Activated CD4-positive, alpha-beta T cell treated with anti-CD3 and anti-CD28 coated beads, Interleukin-2, amount 10 ng/mL, durations not matched to agents 24 days and 14 days (primary cell): ENCODE results near the gene VIL1. TPM values are rescaled to one million over a fixed set of nuclear protein-coding genes. Genes with fewer than 3 reads are reported as not detected.

ENCODE experiments used
- DNase-seq: peaks from one replicate; pipeline ENCODE4 v3.0.0; 2022
- H3K27ac Mint-ChIP-seq: one replicate; pipeline ENCODE4 v1.8.0; 2022; ENCODE audit warnings: mild to moderate bottlenecking, mixed read lengths
- H3K27me3 Mint-ChIP-seq: one replicate; pipeline ENCODE4 v1.8.0; 2022; ENCODE audit warnings: mixed read lengths
- H3K36me3 Mint-ChIP-seq: one replicate; pipeline ENCODE4 v1.8.0; 2022; ENCODE audit warnings: low read depth, mild to moderate bottlenecking, mixed read lengths
- H3K4me1 Mint-ChIP-seq: one replicate; pipeline ENCODE4 v1.8.0; 2021; ENCODE audit warnings: mixed read lengths
- H3K4me3 Mint-ChIP-seq: one replicate; pipeline ENCODE4 v1.8.0; 2022; ENCODE audit warnings: mild to moderate bottlenecking, moderate library complexity, mixed read lengths
- H3K9me3 Mint-ChIP-seq: one replicate; pipeline ENCODE4 v1.8.0; 2021; ENCODE audit warnings: mixed read lengths
- intact Hi-C: fragments of 100-400 bp; cut with micrococcal nuclease; formaldehyde crosslinking; loops from one replicate; pipeline ENCODE4 v1.15.1; 2023
- total RNA-seq: library from RNA; stranded (reverse); gene quantifications from 2 replicates; pipeline ENCODE4 v1.2.3, GENCODE V29; 2022

VIL1 gene
- total RNA-seq, 1 donor from 2014 or later = not detected

- H3K9me3 Mint-ChIP-seq = no peaks in the 10 kb centered on the region
- H3K27ac Mint-ChIP-seq = peak overlapping the region; percentile 86
- peaks cover 29% of the 10 kb centered on the region for H3K36me3 Mint-ChIP-seq
- peak; percentile 97 for DNase-seq
- H3K4me3 Mint-ChIP-seq = peak overlapping the region; percentile 85
- intact Hi-C loops = loop anchor here (1.0 to 5.0 kb wide), 5 partner anchors 10 to 253 kb away; partner anchors contain the start of genes BCS1L, CNOT9, USP37 and ZNF142
- no peaks in the 10 kb centered on the region for H3K27me3 Mint-ChIP-seq
- peaks cover 45% of the 10 kb centered on the region for H3K4me1 Mint-ChIP-seq
Measured at GRCh38 chr2:218406209-218406948, 12.5 kb upstream of the VIL1 start.

- H3K36me3 Mint-ChIP-seq = peaks cover 28% of the 10 kb centered on the region
- H3K27ac Mint-ChIP-seq = peak overlapping the region; percentile 86
- H3K4me3 Mint-ChIP-seq = peak overlapping the region; percentile 72
- H3K27me3 Mint-ChIP-seq = no peaks in the 10 kb centered on the region
- no peaks in the 10 kb centered on the region for H3K9me3 Mint-ChIP-seq
- DNase-seq = peak; percentile 83
- intact Hi-C loops = loop anchor here (1.0 to 5.0 kb wide), 5 partner anchors 11 to 252 kb away; partner anchors contain the start of genes BCS1L, CNOT9, USP37 and ZNF142
- peaks cover 41% of the 10 kb centered on the region for H3K4me1 Mint-ChIP-seq
Measured at GRCh38 chr2:218406949-218407618, 11.8 kb upstream of the VIL1 start.

DNA sequence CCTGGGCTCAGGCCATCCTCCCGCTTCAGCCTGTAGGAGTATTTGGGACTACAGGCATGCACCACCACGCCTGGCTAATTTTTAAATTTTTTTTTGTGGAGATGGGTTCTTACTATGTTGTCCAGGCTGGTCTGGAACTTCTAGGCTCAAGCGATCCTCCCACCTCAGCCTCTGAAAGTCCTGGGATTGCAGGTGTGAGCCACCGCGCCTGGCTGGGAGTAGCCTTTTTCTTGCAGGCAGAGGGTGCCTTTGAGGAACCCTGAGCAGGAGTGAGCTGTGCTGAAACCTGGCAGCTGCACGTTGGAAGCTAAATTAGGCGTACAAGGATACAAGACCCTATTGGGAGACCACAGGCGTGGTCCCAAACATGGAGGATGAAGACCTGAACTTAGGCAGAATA lies 11.2 kb upstream of the VIL1 start:
- H3K9me3 Mint-ChIP-seq = no peaks in the 10 kb centered on the region
- DNase-seq = no peak
- H3K27ac Mint-ChIP-seq = no peak overlapping the region
- H3K36me3 Mint-ChIP-seq = peaks cover 23% of the 10 kb centered on the region
- peaks cover 37% of the 10 kb centered on the region for H3K4me1 Mint-ChIP-seq
- intact Hi-C loops = loop anchor here (5.0 kb wide), 2 partner anchors 60 to 110 kb away; no protein-coding TSS in a partner anchor
- H3K4me3 Mint-ChIP-seq = no peak overlapping the region
- H3K27me3 Mint-ChIP-seq = no peaks in the 10 kb centered on the region

GRCh38 chr2:218418321-218418716 lies 604 bp upstream of the VIL1 start:
- no peaks in the 10 kb centered on the region for H3K27me3 Mint-ChIP-seq
- H3K27ac Mint-ChIP-seq = no peak overlapping the region
- H3K4me1 Mint-ChIP-seq = no peaks in the 10 kb centered on the region
- H3K9me3 Mint-ChIP-seq = no peaks in the 10 kb centered on the region
- intact Hi-C loops = no loop called here
- DNase-seq = no peak
- no peaks in the 10 kb centered on the region for H3K36me3 Mint-ChIP-seq
- H3K4me3 Mint-ChIP-seq = no peak overlapping the region

GRCh38 chr2:218419630-218420216 lies 800 bp downstream of the VIL1 start:
- intact Hi-C loops = no loop called here
- no peak overlapping the region for H3K27ac Mint-ChIP-seq
- H3K27me3 Mint-ChIP-seq = no peaks in the 10 kb centered on the region
- DNase-seq = no peak
- no peaks in the 10 kb centered on the region for H3K36me3 Mint-ChIP-seq
- H3K4me3 Mint-ChIP-seq = no peak overlapping the region
- H3K4me1 Mint-ChIP-seq = no peaks in the 10 kb centered on the region
- H3K9me3 Mint-ChIP-seq = no peaks in the 10 kb centered on the region

DNA sequence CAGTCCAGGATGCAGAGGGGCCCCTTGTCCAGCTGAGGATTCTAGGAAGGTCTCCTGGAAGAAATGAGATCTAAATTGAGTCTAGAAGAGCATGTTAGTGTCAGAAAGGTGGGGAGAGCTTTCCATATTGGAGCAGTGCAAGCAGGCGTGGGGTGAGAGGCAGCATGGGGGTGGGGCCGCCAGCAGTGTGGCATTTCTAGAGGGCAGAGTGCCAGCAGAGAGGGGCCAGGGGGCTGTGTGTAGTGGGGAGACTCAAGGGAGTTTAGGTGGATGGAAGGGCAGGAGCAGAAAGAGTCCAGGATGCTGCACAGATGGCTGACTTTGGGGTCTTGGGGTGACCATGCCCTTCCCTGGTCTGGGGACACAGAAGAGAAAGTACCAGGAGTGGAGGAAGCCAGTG lies 2.1 kb downstream of the VIL1 start:
- no peak for DNase-seq
- Mint-ChIP-seq H3K27me3 (no peaks in the 10 kb centered on the region), H3K9me3 (no peaks in the 10 kb centered on the region), H3K4me3 (no peak overlapping the region), H3K27ac (no peak overlapping the region), H3K4me1 (no peaks in the 10 kb centered on the region), H3K36me3 (no peaks in the 10 kb centered on the region)
- intact Hi-C loops = no loop called here

DNA sequence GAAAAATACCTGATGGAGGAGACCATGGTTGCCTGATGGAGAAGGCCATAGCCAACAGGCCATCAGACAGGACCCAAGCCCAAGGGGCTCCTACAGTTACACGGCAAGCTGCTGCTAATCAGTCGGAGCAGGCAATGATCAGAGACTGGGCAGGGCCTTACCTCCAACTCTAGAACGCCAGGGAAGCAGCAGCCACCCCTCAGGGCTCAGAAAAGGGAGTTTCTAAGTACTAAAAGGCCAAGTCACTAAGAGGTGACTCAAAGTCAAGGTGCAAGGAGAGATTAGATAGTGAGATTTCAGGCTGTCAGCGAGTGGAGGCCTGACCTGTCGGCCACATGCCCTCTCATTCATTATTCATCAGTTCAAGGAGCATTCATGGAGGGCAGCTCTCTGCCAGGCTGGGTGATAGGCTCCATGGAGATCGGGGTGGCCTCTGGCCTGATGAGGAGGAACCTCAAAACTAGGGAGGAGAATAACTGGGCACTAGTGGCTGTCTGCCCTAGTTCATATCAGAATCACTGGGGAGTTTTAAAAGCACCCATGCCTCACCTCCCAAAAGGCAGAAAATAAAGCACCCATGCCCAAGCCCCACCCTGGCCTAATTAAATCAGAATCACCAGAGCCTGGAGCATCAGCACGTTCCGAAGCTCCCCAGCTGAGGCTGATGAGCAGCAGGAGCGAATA lies 3.6 kb downstream of the VIL1 start:
- H3K4me1 Mint-ChIP-seq = no peaks in the 10 kb centered on the region
- H3K4me3 Mint-ChIP-seq = no peak overlapping the region
- no peak overlapping the region for H3K27ac Mint-ChIP-seq
- no peaks in the 10 kb centered on the region for H3K27me3 Mint-ChIP-seq
- no peak for DNase-seq
- H3K36me3 Mint-ChIP-seq = no peaks in the 10 kb centered on the region
- intact Hi-C loops = no loop called here
- no peaks in the 10 kb centered on the region for H3K9me3 Mint-ChIP-seq

GRCh38 chr2:218423584-218423983 lies 4.7 kb downstream of the VIL1 start:
- Mint-ChIP-seq H3K27ac (no peak overlapping the region), H3K4me1 (no peaks in the 10 kb centered on the region), H3K36me3 (no peaks in the 10 kb centered on the region), H3K27me3 (no peaks in the 10 kb centered on the region), H3K4me3 (no peak overlapping the region), H3K9me3 (no peaks in the 10 kb centered on the region)
- no peak for DNase-seq
- intact Hi-C loops = no loop called here

DNA sequence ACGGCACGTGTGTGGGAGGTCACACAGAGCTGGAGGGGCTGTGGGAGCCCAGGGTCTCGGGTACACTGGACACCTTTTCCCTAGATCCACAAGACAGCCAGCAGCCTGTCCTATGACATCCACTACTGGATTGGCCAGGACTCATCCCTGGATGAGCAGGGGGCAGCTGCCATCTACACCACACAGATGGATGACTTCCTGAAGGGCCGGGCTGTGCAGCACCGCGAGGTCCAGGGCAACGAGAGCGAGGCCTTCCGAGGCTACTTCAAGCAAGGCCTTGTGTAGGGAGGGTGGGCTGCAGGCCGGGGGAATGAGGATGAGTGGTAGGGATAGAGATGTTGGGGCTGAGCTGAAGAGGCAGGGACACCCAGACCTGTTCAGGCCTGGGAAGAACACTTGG lies 6.6 kb downstream of the VIL1 start:
- no peak for DNase-seq
- Mint-ChIP-seq H3K9me3 (no peaks in the 10 kb centered on the region), H3K27ac (no peak overlapping the region), H3K4me3 (no peak overlapping the region), H3K36me3 (no peaks in the 10 kb centered on the region), H3K27me3 (no peaks in the 10 kb centered on the region), H3K4me1 (no peaks in the 10 kb centered on the region)
- intact Hi-C loops = no loop called here

DNA sequence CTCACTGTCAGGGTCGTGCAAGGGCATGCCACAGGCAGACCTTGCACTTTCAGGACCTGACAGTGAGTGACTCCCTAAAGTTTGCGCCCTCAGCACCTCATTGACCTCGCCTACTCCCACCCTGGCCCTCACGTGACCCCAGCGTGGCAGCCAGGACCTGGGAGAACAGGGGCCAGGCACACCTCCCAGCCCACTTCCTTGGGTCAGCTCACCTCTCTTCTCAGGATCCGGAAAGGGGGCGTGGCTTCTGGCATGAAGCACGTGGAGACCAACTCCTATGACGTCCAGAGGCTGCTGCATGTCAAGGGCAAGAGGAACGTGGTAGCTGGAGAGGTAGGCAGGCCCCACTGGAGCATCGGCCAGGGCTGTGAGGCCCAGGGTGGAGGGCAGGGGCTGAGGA lies 8.8 kb downstream of the VIL1 start:
- Mint-ChIP-seq H3K9me3 (no peaks in the 10 kb centered on the region), H3K27ac (no peak overlapping the region), H3K36me3 (no peaks in the 10 kb centered on the region), H3K4me3 (no peak overlapping the region), H3K4me1 (no peaks in the 10 kb centered on the region), H3K27me3 (peaks cover 2% of the 10 kb centered on the region)
- intact Hi-C loops = no loop called here
- no peak for DNase-seq

GRCh38 chr2:218428846-218429558 lies 10.1 kb downstream of the VIL1 start:
- no peak for DNase-seq
- H3K36me3 Mint-ChIP-seq = no peaks in the 10 kb centered on the region
- intact Hi-C loops = no loop called here
- H3K27me3 Mint-ChIP-seq = peaks cover 2% of the 10 kb centered on the region
- H3K4me1 Mint-ChIP-seq = no peaks in the 10 kb centered on the region
- H3K4me3 Mint-ChIP-seq = no peak overlapping the region
- no peak overlapping the region for H3K27ac Mint-ChIP-seq
- H3K9me3 Mint-ChIP-seq = no peaks in the 10 kb centered on the region

GRCh38 chr2:218429911-218430692 lies 11.2 kb downstream of the VIL1 start:
- Mint-ChIP-seq H3K27me3 (peaks cover 2% of the 10 kb centered on the region), H3K4me1 (no peaks in the 10 kb centered on the region), H3K27ac (no peak overlapping the region), H3K4me3 (no peak overlapping the region), H3K36me3 (no peaks in the 10 kb centered on the region), H3K9me3 (no peaks in the 10 kb centered on the region)
- no peak for DNase-seq
- intact Hi-C loops = no loop called here

DNA sequence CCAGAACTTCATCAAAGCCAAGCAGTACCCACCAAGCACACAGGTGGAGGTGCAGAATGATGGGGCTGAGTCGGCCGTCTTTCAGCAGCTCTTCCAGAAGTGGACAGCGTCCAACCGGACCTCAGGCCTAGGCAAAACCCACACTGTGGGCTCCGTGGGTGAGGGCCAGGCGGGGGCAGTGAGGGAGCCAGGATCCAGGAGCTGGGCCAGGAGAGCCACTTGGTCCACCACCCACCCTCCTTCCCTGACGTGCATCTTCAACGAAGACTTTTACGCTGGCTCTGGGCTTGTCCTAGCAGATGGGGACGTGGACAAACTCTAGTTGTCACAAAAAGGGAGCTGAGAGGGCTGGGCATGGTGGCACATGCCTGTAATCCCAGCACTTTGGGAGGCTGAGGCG lies 11.8 kb downstream of the VIL1 start:
- Mint-ChIP-seq H3K27me3 (peaks cover 2% of the 10 kb centered on the region), H3K4me1 (no peaks in the 10 kb centered on the region), H3K36me3 (no peaks in the 10 kb centered on the region), H3K4me3 (no peak overlapping the region), H3K9me3 (no peaks in the 10 kb centered on the region), H3K27ac (no peak overlapping the region)
- no peak for DNase-seq
- intact Hi-C loops = no loop called here
